Endothelial cell of umbilical vein (primary cell): Measurements from ENCODE around the gene DDRGK1.

ENCODE experiments used
- CTCF ChIP-seq, 2 donors: IDR thresholded peaks; 1 replicate in 1 of 2; 2 replicates in 1 of 2; pipeline ENCODE4 v1.5.1; 2011; ENCODE audit warnings: low read length in 2 of 2, mild to moderate bottlenecking in 2 of 2, moderate library complexity in 2 of 2, control low read depth in 1 of 2, inconsistent platforms in 1 of 2, low read depth in 1 of 2; ENCODE audit not compliant: insufficient read depth in 1 of 2; ENCODE audit errors: extremely low read depth in 1 of 2
- EZH2 ChIP-seq: IDR thresholded peaks from 2 replicates; pipeline ENCODE4 v1.6.1; 2012; ENCODE audit warnings: borderline replicate concordance, low read depth, mild to moderate bottlenecking, moderate library complexity, low read length, inconsistent platforms; ENCODE audit not compliant: severe bottlenecking
- FOS ChIP-seq: IDR thresholded peaks from 2 replicates; pipeline ENCODE4 v1.6.1; 2011; ENCODE audit warnings: mild to moderate bottlenecking, low read length, moderate library complexity, borderline replicate concordance; ENCODE audit not compliant: insufficient read depth
- GATA2 ChIP-seq: IDR thresholded peaks from 2 replicates; pipeline ENCODE4 v1.7.0; 2011; ENCODE audit warnings: low read depth, mild to moderate bottlenecking, moderate library complexity, mixed read lengths, low read length; ENCODE audit not compliant: insufficient read length, insufficient read depth
- JUN ChIP-seq: IDR thresholded peaks from 2 replicates; pipeline ENCODE4 v1.6.1; 2011; ENCODE audit warnings: borderline replicate concordance, low read depth; ENCODE audit not compliant: insufficient read length, insufficient read depth
- MAX ChIP-seq: IDR thresholded peaks from 2 replicates; pipeline ENCODE4 v1.6.1; 2011; ENCODE audit not compliant: insufficient read depth, insufficient read length
- MYC ChIP-seq: IDR thresholded peaks from one replicate; pipeline ENCODE4 v1.6.1; 2011; ENCODE audit warnings: mild to moderate bottlenecking, low read depth, low read length
- POLR2A ChIP-seq: IDR thresholded peaks from 2 replicates; pipeline ENCODE4 v1.6.1; 2012; ENCODE audit warnings: low read depth, mild to moderate bottlenecking, control low read depth, low read length
- POLR2AphosphoS5 ChIP-seq: IDR thresholded peaks from 2 replicates; pipeline ENCODE4 v1.6.1; 2012; ENCODE audit warnings: low read depth, mild to moderate bottlenecking, control low read depth, low read length, moderate library complexity; ENCODE audit not compliant: insufficient read depth

GRCh38 chr20:3174442-3175261, 29.8 kb downstream of the DDRGK1 start:
- TF ChIP-seq CTCF (IDR thresholded peaks at IDR 0.05; ENCODE audit: extremely low read depth in 1 of 2, insufficient read depth in 1 of 2, low read depth in 1 of 2, low read length in 2 of 2) (no peak), POLR2A (no peak), POLR2AphosphoS5 (no peak), MAX (no peak), EZH2 (no peak), JUN (no peak), GATA2 (no peak), MYC (no peak), FOS (no peak)
